NCI-H2029 (cell line): ENCODE results near the gene NDUFA13.

Experiments
- DNase-seq: peaks from one replicate; lab custom pipeline; 2025; lab: John Stamatoyannopoulos, UW

Gene NDUFA13

GRCh38 chr19:19533841-19534240, 17.8 kb downstream of the NDUFA13 start:
- no peak for DNase-seq

- no peak for DNase-seq
These were observed 18.7 kb downstream of the NDUFA13 start for GRCh38 chr19:19534556-19535265.

GRCh38 chr19:19535311-19536191, 19.5 kb downstream of the NDUFA13 start:
- DNase-seq, result no peak

DNA sequence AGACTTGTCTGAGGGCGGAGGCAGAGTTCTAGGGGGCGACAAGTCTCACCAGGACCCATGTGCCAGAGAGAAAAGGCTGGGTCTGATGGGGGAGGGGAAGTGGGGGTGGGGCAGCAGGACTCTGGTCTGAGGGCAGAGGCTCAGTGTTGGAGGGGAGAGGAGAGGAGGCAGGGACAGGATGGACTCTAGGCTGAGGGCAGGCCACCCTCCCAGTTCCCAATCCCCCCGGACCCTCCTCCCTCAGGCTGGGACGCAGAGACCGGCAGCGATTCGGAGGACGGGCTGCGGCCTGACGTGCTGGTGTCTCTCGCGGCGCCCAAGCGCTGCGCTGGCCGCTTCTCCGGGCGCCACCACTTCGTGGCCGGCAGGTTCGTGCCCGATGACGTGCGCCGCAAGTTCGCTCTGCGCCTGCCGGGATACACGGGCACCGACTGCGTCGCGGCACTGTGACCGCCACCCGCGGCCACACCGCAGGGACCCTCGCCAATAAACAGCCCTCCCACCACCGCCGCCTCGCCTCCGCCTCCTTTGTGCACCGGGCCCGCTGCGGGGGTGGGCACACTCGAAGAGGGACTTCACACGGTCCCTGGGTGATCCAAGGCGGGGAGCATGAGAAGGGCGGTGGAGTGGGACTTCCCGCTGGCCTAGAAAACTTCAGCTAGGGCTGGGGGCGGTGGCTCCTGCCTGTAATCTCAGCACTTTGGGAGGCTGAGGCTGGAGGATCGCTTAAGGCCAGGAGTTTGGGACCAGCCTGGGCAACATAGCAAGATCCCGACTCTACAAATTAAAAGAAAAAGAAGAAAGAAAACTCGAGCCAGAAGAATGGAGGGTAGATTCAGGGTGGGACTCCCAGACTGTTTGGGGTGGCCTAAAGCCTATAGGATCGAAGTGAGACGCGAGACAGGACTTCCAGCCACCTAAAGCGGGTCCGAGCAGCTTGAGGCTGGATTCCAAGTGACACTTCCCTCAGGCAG, 21.3 kb downstream of the NDUFA13 start:
- no peak for DNase-seq

DNA sequence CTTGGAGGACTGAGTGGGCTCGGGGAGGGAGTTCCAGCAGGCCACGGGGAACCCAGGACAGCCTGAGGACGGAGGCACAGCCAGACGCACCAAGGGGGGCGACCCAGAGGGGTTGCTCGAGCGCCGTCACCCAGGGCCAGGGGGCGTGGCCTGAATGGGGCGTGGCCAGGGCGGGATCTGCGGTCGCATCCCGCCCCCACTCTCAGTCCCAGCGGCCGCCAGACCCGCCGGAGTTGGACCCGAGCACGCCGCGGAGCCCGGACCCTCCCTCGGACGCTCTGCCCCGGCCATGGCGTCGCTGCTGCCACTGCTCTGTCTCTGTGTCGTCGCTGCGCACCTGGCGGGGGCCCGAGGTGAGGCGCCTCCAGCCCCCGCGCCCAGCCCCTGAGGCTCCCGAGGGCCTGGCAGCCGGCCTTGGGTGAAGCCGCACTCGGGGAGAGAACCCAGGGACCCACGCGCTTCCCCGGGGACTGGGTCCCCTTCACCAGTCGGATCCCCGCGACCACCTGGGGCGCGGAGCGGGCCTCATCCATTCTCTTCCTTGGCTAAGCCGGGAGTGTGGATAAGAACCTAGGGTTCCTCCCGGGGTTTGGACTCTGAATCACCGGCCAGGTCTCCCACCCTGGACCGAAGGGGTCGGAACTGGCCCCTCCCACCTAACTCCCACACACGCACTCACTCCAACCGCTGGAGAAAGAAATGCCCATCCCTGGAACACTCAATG, 22.2 kb downstream of the NDUFA13 start, which contains the start of gene CILP2:
CILP2 (plus strand) TSS at position 205 of the 724 bp plus-strand sequence; CDS start at position 290, 85 bp downstream.
- no peak for DNase-seq

- no peak for DNase-seq
These were observed 22.8 kb downstream of the NDUFA13 start for GRCh38 chr19:19538785-19539166.

- DNase-seq, result no peak
These were observed 23.7 kb downstream of the NDUFA13 start for GRCh38 chr19:19539698-19540063.

DNA sequence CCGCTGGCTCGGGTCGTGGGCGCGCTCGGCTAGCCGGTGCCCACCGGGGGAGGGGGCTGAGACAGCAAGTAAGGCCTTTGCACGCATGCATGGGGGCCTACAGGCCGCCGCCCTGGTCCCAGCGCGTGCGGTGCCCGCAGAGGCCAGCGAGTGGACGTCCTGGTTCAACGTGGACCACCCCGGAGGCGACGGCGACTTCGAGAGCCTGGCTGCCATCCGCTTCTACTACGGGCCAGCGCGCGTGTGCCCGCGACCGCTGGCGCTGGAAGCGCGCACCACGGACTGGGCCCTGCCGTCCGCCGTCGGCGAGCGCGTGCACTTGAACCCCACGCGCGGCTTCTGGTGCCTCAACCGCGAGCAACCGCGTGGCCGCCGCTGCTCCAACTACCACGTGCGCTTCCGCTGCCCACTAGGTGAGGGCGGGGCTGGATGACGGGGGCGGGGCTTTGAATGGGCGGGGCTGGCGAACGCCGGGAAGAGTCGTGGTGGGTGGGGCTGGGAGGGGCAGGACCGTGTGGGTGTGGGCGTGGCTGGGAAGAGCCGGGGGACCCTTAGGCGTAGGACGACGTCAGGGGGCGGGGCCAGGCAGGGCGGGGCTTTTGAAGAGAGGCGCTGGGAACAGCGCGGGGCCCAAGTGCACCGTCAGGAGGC, 24.2 kb downstream of the NDUFA13 start:
- DNase-seq, result no peak

DNA sequence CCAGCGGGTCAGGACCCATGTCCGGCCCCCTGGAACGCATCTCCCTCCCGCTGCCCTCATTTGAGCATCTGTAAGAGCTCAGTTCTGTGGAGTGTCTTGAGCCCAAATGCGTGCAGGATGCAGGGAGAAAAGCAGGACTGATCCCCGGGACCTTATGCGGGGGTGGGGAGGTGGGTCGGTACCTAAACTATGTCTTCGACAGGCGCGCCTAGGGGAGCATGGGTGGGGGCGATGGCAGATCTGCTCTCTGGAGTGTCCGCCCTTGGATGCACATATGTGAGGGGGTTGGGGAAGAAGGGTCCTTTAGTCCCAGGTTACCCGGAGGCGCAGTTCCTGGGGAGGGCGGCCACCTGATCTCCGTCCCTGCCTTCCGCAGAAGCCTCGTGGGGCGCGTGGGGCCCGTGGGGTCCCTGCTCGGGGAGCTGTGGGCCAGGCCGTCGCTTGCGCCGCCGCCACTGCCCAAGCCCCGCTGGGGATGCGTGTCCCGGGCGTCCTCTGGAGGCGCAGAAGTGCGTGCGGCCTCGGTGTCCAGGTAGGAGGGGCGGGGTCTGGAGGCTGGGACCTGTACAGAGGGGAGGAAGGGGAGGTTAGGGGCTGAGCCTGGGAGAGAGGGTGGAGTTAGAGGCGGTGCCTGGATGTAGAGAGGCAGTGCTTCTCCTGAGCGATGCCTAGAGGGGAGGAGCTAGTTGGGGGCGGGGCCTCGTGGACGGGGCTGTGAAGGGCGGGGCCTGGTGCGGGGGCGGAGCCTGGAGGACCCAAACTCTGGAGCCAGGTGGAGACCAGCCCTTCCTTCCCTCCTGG, 24.9 kb downstream of the NDUFA13 start:
- peak; percentile 78 for DNase-seq

DNA sequence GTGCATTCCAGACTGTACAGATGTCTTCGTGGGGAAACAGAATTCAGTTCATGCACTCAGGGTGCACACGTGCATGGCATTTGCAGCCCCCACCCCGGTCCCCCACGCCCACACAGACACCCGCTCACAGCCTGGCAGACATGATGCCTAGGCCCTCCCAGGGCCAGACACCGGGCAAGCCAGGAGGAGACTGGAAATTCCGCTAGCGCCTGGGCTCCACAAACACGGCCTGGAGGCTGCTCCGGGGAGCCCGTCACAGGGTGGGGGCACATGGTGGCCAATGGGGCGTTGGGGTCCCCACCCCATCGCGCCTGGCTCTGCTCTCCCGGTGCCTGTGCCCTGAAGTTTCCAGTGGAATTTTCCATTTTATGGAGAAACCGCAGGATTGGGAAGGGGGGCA, 25.6 kb downstream of the NDUFA13 start:
- DNase-seq, result no peak

GRCh38 chr19:19542507-19542906, 26.5 kb downstream of the NDUFA13 start:
- DNase-seq, result no peak

GRCh38 chr19:19543101-19543500, 27.1 kb downstream of the NDUFA13 start:
- no peak for DNase-seq

DNA sequence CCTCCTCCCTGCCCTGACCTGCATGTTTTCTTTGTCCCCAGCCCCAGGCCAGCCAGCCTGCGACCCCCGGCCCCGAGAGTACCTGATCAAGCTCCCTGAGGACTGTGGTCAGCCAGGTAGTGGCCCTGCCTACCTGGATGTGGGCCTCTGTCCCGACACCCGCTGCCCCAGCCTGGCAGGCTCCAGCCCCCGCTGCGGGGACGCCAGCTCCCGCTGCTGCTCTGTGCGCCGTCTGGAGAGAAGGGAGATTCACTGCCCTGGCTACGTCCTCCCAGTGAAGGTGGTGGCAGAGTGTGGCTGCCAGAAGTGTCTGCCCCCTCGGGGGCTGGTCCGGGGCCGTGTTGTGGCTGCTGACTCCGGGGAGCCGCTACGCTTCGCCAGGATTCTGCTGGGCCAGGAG, 27.6 kb downstream of the NDUFA13 start:
- no peak for DNase-seq

DNA sequence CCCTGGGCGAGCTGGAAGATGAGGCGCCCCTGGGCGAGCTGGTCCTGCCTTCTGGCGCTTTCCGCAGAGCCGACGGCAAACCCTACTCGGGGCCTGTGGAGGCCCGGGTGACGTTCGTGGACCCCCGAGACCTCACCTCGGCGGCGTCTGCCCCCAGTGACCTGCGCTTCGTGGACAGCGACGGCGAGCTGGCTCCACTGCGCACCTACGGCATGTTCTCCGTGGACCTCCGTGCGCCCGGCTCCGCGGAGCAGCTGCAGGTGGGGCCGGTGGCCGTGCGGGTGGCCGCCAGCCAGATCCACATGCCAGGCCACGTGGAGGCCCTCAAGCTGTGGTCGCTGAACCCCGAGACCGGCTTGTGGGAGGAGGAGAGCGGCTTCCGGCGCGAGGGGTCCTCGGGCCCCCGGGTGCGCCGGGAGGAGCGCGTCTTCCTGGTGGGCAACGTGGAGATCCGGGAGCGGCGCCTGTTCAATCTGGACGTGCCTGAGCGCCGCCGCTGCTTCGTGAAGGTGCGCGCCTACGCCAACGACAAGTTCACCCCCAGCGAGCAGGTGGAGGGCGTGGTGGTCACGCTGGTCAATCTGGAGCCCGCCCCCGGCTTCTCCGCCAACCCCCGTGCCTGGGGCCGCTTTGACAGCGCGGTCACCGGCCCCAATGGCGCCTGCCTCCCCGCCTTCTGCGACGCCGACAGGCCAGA, 28.4 kb downstream of the NDUFA13 start:
- no peak for DNase-seq

GRCh38 chr19:19544954-19545591, 29.0 kb downstream of the NDUFA13 start:
- no peak for DNase-seq

DNA sequence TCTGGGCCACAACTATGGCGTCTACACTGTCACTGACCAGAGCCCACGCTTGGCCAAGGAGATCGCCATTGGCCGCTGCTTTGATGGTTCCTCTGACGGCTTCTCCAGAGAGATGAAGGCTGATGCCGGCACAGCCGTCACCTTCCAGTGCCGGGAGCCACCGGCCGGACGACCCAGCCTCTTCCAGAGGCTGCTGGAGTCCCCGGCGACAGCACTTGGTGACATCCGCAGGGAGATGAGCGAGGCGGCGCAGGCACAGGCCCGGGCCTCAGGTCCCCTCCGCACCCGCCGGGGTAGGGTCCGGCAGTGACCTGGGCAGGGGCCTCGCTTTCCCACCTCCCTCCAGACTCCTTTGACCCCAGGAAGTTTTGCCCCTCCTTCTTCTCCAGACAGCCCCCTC, 29.7 kb downstream of the NDUFA13 start:
- DNase-seq, result no peak

DNA sequence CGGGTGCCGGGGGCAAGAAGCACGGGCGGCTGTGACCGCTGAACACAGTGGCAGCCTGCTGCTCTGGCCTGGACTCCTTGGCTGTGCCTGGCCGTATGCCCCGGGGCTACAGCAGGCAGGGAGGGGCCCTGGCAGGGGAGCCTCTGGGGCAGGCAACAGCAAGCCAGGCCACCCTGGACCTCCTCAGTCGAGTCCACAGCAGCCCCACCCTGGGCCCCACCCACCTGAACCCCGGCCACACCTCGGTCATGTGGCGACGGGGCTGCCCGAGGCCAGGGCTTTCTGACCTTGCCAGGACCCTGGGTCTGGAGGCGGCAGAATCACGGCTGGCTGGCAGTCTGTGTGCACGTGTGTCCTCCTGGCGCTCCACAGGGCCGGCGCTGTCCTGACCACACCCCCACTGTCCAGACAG, 30.7 kb downstream of the NDUFA13 start:
- DNase-seq, result no peak

DNA sequence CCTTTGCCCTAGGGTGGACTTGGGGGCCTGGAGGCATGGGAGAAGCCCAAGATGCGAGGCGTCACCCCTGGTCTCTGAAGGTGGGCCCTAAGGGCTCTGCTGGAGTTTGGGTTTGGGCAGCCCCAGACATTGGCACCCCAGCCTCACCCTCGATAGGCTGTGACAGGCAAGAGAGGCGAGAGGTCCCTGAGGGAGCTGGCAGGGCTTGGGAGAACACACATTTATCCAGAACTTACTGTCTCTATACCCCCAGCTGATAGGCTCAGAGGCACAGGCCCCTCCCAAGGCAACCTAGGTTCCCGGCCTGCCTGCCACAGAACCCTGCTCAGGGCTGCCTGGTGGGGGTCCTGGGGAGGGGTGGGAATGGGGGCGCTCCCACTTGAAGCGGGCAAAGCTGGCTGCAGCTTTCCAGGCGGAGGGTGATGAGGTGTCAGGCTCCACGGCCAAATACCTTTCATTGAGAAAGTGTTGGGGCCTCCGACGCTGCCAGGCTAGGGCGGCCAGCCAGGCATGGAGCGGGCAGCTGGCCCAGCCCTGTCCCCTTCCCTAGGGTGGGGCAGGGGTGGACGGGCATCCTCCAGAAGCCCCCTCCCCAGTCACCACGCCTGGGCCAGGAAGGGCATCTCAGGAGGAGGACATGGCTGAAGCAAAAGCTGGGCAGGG, 31.8 kb downstream of the NDUFA13 start:
- DNase-seq, result no peak
